Caco-2 (cell line): Measurements from ENCODE around the gene KCNA1. TPM values are rescaled to one million over a fixed set of nuclear protein-coding genes. Genes with fewer than 3 reads are reported as not detected.

ENCODE experiments used
- BruUV-seq: library from RNA; stranded (reverse); fragments of 400-500 nt; replicated peaks from 2 replicates; lab custom pipeline; 2021; lab: Mats Ljungman, UMichigan
- CTCF ChIA-PET: fragments of 300-600 bp; sonication (Branson Sonifier 250); formaldehyde crosslinking; loops from one replicate; lab custom pipeline; 2022; ENCODE audit warnings: antibody characterized with exemption; lab: Charles Lee
- POLR2A ChIA-PET: fragments of 300-600 bp; sonication (Branson Sonifier 250); formaldehyde crosslinking; loops from one replicate; lab custom pipeline; 2022; ENCODE audit warnings: antibody characterized with exemption; lab: Charles Lee
- DNase-seq, 2 experiments: peaks; one replicate each; pipeline versions ENCODE4 v3.0.0 to v3.0.0-alpha.2; 2020 to 2022
- H3K27me3 ChIP-seq: replicated peaks from 2 replicates; pipeline ENCODE4 v1.6.0; 2011; ENCODE audit warnings: low read length; ENCODE audit not compliant: control insufficient read depth, insufficient read depth
- H3K36me3 ChIP-seq: 2 replicates; pipeline ENCODE4 v1.5.1; 2011; ENCODE audit warnings: low read length; ENCODE audit not compliant: control insufficient read depth, insufficient read depth
- H3K4me1 ChIP-seq: fragments of 250-450 bp; sonication (Bioruptor Pico); 2 replicates; pipeline ENCODE4 v1.5.1; 2020; ENCODE audit warnings: mild to moderate bottlenecking
- H3K4me3 ChIP-seq: 2 replicates; pipeline ENCODE4 v1.5.1; 2011; ENCODE audit warnings: low read depth, mild to moderate bottlenecking, control low read depth, low read length
- H3K9me3 ChIP-seq: fragments of 250-450 bp; sonication (Bioruptor Pico); 2 replicates; pipeline ENCODE4 v1.5.1; 2020; ENCODE audit warnings: mild to moderate bottlenecking, moderate library complexity
- H3K27ac Mint-ChIP-seq: one replicate; pipeline ENCODE4 v1.8.0; 2022; ENCODE audit warnings: mixed read lengths; ENCODE audit not compliant: unreplicated experiment
- H3K27me3 Mint-ChIP-seq: one replicate; pipeline ENCODE4 v1.8.0; 2022; ENCODE audit warnings: mixed read lengths; ENCODE audit not compliant: insufficient read depth, unreplicated experiment
- H3K36me3 Mint-ChIP-seq: one replicate; pipeline ENCODE4 v1.8.0; 2022; ENCODE audit warnings: mild to moderate bottlenecking, mixed read lengths; ENCODE audit not compliant: insufficient read depth, unreplicated experiment
- H3K4me1 Mint-ChIP-seq: one replicate; pipeline ENCODE4 v1.8.0; 2022; ENCODE audit warnings: low read depth, mixed read lengths; ENCODE audit not compliant: unreplicated experiment
- H3K4me3 Mint-ChIP-seq: one replicate; pipeline ENCODE4 v1.8.0; 2022; ENCODE audit warnings: mild to moderate bottlenecking, moderate library complexity, mixed read lengths; ENCODE audit not compliant: unreplicated experiment
- H3K9me3 Mint-ChIP-seq: one replicate; pipeline ENCODE4 v1.8.0; 2022; ENCODE audit warnings: mixed read lengths; ENCODE audit not compliant: unreplicated experiment
- intact Hi-C: fragments of 100-400 bp; cut with micrococcal nuclease; formaldehyde crosslinking; loops from one replicate; pipeline ENCODE4 v1.10.0; 2022; ENCODE audit not compliant: unreplicated experiment
- total RNA-seq: library from RNA; stranded (reverse); gene quantifications from 2 replicates; pipeline ENCODE4 v1.2.3, GENCODE V29; 2022
- TF ChIP-seq, protein P1 (sequence below), 2 experiments: fragments of 200-600 bp in 1 of 2; IDR thresholded peaks; 1 replicate in 1 of 2; 2 replicates in 1 of 2; pipeline versions ENCODE4 v1.5.1 to v1.8.0; 2011 to 2022; ENCODE audit warnings: antibody characterized with exemption in 1 of 2, control low read depth in 1 of 2, inconsistent platforms in 1 of 2, low read depth in 1 of 2, low read length in 1 of 2, mild to moderate bottlenecking in 1 of 2, moderate library complexity in 1 of 2; ENCODE audit not compliant: insufficient read depth in 1 of 2, severe bottlenecking in 1 of 2, unreplicated experiment in 1 of 2

KCNA1 gene
- total RNA-seq, 1 experiment from 2014 or later: not detected

- peaks cover 35% of the 10 kb centered on the region for H3K27me3 Mint-ChIP-seq
- DNase-seq: no peak
- CTCF ChIA-PET: no interaction called here
- no TSS peak for BruUV-seq
- no peaks in the 10 kb centered on the region for H3K27me3 ChIP-seq
- no peak overlapping the region for H3K27ac Mint-ChIP-seq
- H3K36me3 ChIP-seq: no peaks in the 10 kb centered on the region
- TF ChIP-seq, protein P1, sequence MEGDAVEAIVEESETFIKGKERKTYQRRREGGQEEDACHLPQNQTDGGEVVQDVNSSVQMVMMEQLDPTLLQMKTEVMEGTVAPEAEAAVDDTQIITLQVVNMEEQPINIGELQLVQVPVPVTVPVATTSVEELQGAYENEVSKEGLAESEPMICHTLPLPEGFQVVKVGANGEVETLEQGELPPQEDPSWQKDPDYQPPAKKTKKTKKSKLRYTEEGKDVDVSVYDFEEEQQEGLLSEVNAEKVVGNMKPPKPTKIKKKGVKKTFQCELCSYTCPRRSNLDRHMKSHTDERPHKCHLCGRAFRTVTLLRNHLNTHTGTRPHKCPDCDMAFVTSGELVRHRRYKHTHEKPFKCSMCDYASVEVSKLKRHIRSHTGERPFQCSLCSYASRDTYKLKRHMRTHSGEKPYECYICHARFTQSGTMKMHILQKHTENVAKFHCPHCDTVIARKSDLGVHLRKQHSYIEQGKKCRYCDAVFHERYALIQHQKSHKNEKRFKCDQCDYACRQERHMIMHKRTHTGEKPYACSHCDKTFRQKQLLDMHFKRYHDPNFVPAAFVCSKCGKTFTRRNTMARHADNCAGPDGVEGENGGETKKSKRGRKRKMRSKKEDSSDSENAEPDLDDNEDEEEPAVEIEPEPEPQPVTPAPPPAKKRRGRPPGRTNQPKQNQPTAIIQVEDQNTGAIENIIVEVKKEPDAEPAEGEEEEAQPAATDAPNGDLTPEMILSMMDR (IDR thresholded peaks at IDR 0.05; ENCODE audit: insufficient read depth in 1 of 2, low read depth in 1 of 2, low read length in 1 of 2, severe bottlenecking in 1 of 2, unreplicated experiment in 1 of 2): no peak
- no peaks in the 10 kb centered on the region for H3K36me3 Mint-ChIP-seq
- intact Hi-C loops: no loop called here
- no peak overlapping the region for H3K4me3 ChIP-seq
- POLR2A ChIA-PET: no interaction called here
- H3K4me1 Mint-ChIP-seq: no peaks in the 10 kb centered on the region
- no peaks in the 10 kb centered on the region for H3K9me3 ChIP-seq
- no peaks in the 10 kb centered on the region for H3K9me3 Mint-ChIP-seq
- no peak overlapping the region for H3K4me3 Mint-ChIP-seq
- no peaks in the 10 kb centered on the region for H3K4me1 ChIP-seq
Measured at GRCh38 chr12:4867384-4867783, 42.3 kb upstream of the KCNA1 start.

- Histone ChIP-seq H3K4me1 (no peaks in the 10 kb centered on the region), H3K4me3 (no peak overlapping the region), H3K27me3 (no peaks in the 10 kb centered on the region), H3K36me3 (no peaks in the 10 kb centered on the region), H3K9me3 (no peaks in the 10 kb centered on the region)
- BruUV-seq: no TSS peak
- Mint-ChIP-seq H3K4me1 (no peaks in the 10 kb centered on the region), H3K36me3 (no peaks in the 10 kb centered on the region), H3K4me3 (no peak overlapping the region), H3K27ac (no peak overlapping the region), H3K27me3 (peaks cover 30% of the 10 kb centered on the region), H3K9me3 (no peaks in the 10 kb centered on the region)
- TF ChIP-seq, protein P1 (IDR thresholded peaks at IDR 0.05; ENCODE audit: insufficient read depth in 1 of 2, low read depth in 1 of 2, low read length in 1 of 2, severe bottlenecking in 1 of 2, unreplicated experiment in 1 of 2): no peak
- intact Hi-C loops: no loop called here
- DNase-seq: no peak
- ChIA-PET POLR2A (no interaction called here), CTCF (interaction anchor here (0.8 to 1.6 kb wide), 3 partner anchors 12 to 32 kb away, joined by 3 to 7 read pairs (median 6); no protein-coding TSS in a partner anchor)
Measured at GRCh38 chr12:4870423-4870822, 39.3 kb upstream of the KCNA1 start.

- TF ChIP-seq, protein P1 (IDR thresholded peaks at IDR 0.05; ENCODE audit: insufficient read depth in 1 of 2, low read depth in 1 of 2, low read length in 1 of 2, severe bottlenecking in 1 of 2, unreplicated experiment in 1 of 2): no peak
- no peak for DNase-seq
- Mint-ChIP-seq H3K4me1 (no peaks in the 10 kb centered on the region), H3K27me3 (peaks cover 29% of the 10 kb centered on the region), H3K36me3 (no peaks in the 10 kb centered on the region), H3K27ac (no peak overlapping the region), H3K9me3 (no peaks in the 10 kb centered on the region), H3K4me3 (no peak overlapping the region)
- H3K4me1 ChIP-seq: no peaks in the 10 kb centered on the region
- intact Hi-C loops: no loop called here
- H3K9me3 ChIP-seq: no peaks in the 10 kb centered on the region
- no TSS peak for BruUV-seq
- CTCF ChIA-PET: no interaction called here
- H3K27me3 ChIP-seq: no peaks in the 10 kb centered on the region; the same call in 1 of the 2 replicates
- POLR2A ChIA-PET: no interaction called here
- H3K36me3 ChIP-seq: no peaks in the 10 kb centered on the region
- no peak overlapping the region for H3K4me3 ChIP-seq
Measured at GRCh38 chr12:4871514-4871913, 38.2 kb upstream of the KCNA1 start.
